Duodenal mucosa (tissue), 2 donors: ENCODE data around the gene WWP2.

Experiments
- H3K27ac ChIP-seq: one replicate; pipeline ENCODE4 v1.7.0; 2013; ENCODE audit warnings: low read depth, low read length
- H3K27me3 ChIP-seq, 2 donors: one replicate each; pipeline ENCODE4 v1.7.0; 2013; ENCODE audit warnings: low read length in 2 of 2, control low read depth in 1 of 2; ENCODE audit not compliant: insufficient read depth in 2 of 2, control insufficient read depth in 1 of 2
- H3K36me3 ChIP-seq, 2 donors: one replicate each; pipeline ENCODE4 v1.7.0; 2013; ENCODE audit warnings: low read length in 2 of 2, control low read depth in 1 of 2; ENCODE audit not compliant: insufficient read depth in 2 of 2, control insufficient read depth in 1 of 2
- H3K4me1 ChIP-seq, 2 donors: one replicate each; pipeline ENCODE4 v1.7.0; 2013; ENCODE audit warnings: low read length in 2 of 2, control low read depth in 1 of 2; ENCODE audit not compliant: insufficient read depth in 2 of 2, control insufficient read depth in 1 of 2
- H3K4me3 ChIP-seq, 2 donors: one replicate each; pipeline ENCODE4 v1.7.0; 2013; ENCODE audit warnings: low read length in 2 of 2, low read depth in 1 of 2
- H3K9ac ChIP-seq, 2 donors: one replicate each; pipeline ENCODE4 v1.7.0; 2013; ENCODE audit warnings: low read length in 2 of 2, low read depth in 1 of 2
- H3K9me3 ChIP-seq, 2 donors: one replicate each; pipeline ENCODE4 v1.7.0; 2013; ENCODE audit warnings: low read length in 2 of 2, control low read depth in 1 of 2; ENCODE audit not compliant: control insufficient read depth in 1 of 2

Gene WWP2

DNA sequence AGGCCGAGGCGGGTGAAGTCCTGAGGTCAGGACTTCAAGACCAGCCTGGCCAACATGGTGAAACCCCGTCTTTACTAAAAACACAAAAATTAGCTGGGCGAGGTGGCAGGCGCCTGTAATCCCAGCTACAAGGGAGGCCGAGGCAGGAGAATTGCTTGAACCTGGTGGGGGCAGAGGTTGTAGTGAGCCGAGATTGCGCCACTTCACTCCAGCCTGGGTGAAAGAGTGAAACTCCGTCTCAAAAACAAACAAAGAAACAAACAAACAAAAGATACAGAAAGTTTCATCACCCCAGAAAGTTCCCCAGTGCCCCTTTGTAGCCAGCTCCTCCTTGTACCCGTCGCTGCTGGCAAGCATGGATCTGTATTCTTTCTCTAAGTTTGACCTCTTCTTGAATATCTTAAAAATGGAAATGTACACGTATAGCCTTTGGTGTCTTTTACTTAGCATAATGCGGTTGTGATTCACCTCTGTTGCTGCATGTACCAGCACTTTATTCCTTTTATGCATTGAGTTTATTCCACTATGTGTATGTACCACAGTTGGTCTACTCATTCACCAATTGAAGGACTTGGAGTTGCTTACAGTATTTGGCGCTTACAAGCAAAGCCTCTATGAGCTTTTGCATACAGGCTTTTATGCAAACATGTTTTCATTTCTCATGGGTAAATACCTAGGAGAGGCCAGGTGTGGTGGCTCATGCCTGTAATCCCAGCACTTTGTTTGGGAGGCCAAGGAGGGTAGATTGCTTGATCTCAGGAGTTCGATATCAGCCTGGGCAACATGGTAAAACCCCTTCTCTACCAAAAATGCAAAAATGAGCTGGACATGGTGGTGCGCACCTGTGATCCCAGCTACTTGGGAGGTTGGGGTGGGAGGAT is 101.5 kb downstream of the WWP2 start:
- Histone ChIP-seq H3K9me3 (no peaks in the 10 kb centered on the region), H3K27ac (no peak overlapping the region), H3K27me3 (no peaks in the 10 kb centered on the region), H3K4me3 (no peak overlapping the region), H3K4me1 (peaks cover 23 to 30% of the 10 kb centered on the region in 2 donors), H3K9ac (no peak overlapping the region), H3K36me3 (peaks cover 4 to 13% of the 10 kb centered on the region in 2 donors)

DNA sequence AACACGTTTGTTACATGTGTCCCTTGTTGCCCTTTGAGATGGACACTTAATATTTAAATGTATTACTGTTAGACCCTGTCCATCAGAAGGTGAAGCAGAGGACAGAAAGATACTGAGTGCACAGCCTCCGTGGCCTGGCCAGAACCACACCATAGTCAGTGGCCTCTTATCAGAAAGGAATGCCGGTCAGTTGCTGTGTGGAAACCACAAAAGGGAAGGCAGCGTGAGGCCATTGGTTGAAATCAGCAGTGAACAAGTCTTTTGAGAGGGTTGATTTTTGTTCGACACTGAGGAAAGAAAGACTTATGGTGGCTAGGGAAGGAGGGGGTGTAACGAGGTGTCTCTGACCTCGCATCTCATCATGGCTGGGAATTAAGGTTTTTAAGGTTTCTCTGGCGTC is 103.6 kb downstream of the WWP2 start:
- Histone ChIP-seq H3K36me3 (peaks cover 4 to 13% of the 10 kb centered on the region in 2 donors), H3K27me3 (no peaks in the 10 kb centered on the region), H3K27ac (no peak overlapping the region), H3K9ac (no peak overlapping the region), H3K4me1 (peaks cover 12 to 16% of the 10 kb centered on the region in 2 donors), H3K4me3 (no peak overlapping the region), H3K9me3 (no peaks in the 10 kb centered on the region)

DNA sequence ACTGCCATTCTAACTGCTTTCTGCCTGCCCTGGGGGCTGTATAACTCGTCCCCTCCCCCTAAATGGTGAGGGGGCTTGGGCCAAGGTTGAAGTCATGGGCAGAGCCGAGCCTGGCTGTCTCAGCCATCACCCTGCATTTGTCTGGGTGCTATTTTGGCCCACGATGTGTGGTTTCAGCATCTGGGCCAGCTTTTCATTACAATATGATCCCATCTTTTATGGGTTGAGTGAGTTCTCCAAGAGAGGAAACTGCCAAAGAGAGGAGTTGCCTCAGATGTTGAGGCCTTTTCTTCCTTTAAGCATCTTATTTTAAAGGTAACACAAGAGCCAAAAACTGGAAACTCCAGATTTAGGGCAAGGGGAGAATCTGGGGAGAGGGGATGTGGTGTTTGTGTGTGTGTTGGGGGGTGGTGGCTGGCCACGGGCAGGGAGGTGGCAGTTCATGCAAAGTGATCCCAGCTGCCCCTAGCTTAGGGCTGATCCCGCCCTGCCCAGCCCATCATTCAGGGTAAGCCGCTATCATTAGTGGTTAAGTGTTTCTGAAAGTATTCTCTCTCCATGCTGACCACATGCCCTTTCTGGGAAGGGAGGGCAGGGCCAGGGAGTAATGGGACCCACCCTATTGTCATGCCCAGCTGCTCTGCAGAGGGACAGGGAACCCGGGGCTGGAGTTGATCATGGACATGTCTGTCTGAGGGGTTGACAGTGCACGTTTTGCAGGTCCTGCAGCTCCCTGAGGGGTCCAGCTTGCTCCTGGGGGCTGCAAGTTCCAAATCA is 105.8 kb downstream of the WWP2 start:
- Histone ChIP-seq H3K27ac (no peak overlapping the region), H3K9me3 (no peaks in the 10 kb centered on the region), H3K9ac (no peak overlapping the region), H3K4me1 (no peaks in the 10 kb centered on the region), H3K36me3 (peaks cover 7 to 31% of the 10 kb centered on the region in 2 donors), H3K27me3 (no peaks in the 10 kb centered on the region), H3K4me3 (no peak overlapping the region)

DNA sequence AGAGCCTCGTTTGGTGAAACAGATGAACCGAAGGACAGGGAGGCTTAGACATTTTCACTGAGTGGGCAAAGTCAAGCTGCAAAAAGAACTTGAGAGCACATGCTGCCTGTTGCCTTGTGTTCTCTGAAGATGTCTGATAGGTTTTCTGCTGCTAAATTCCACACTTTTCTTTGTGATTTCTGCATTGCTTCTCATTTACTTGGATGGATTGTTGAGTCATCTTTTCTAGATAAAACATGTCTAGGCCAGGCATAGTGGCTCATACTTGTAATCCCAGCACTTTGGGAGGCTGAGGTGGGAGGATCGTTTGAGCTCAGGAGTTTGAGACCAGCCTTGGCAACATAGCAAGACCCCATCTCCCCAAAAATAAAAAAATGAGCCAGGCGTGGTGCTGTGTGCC is 108.6 kb downstream of the WWP2 start:
- peaks cover 14 to 56% of the 10 kb centered on the region in 2 donors for H3K36me3 ChIP-seq

DNA sequence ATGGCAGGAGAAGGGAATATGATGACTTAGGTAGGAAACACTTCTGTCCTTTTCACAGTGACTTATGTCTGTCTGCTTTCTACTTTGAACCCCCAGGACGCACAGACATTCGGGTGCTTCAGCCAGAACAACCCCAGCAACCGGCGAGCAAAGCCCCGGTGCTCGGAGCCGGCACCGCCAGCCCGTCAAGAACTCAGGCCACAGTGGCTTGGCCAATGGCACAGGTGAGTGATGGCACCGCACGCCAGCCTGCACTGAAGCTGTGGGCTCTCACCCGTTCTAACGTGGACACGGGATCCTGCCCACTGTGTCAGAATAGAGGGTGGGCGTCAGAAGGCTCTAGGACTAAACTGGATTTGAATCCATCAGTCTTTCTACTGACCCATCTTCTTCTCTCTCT is 109.6 kb downstream of the WWP2 start:
- Histone ChIP-seq H3K9ac (no peak overlapping the region), H3K4me1 (no peaks in the 10 kb centered on the region), H3K4me3 (no peak overlapping the region), H3K9me3 (peaks cover 3 to 6% of the 10 kb centered on the region in 2 donors), H3K36me3 (peaks cover 14 to 61% of the 10 kb centered on the region in 2 donors), H3K27me3 (no peaks in the 10 kb centered on the region), H3K27ac (no peak overlapping the region)

More for the DNA sequence above, 108.6 kb downstream of the WWP2 start:
- H3K9ac ChIP-seq = no peak overlapping the region
- H3K4me3 ChIP-seq = no peak overlapping the region
- H3K9me3 ChIP-seq = no peaks in the 10 kb centered on the region
- no peak overlapping the region for H3K27ac ChIP-seq
- H3K4me1 ChIP-seq = no peaks in the 10 kb centered on the region
- H3K27me3 ChIP-seq = no peaks in the 10 kb centered on the region

DNA sequence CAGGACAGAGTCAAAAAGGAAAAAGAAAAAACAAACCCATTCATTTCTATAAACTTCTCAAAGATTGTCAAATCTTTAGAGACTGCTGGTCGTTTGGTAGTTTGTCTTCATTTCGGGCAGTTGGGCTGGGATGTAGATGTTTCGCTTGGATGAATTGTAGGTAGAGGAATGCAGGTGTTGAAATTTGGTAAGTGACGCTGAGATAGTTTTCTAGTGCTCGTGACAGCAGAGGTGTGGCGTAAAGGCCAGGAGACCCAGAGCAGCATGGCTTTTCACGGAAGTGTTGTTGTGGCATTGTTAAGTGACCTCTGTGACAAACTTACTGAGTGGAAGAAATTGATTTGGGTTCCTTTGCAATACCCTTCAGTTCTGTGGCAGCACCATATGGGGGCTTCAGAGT is 110.8 kb downstream of the WWP2 start:
- Histone ChIP-seq H3K4me1 (no peaks in the 10 kb centered on the region), H3K27me3 (no peaks in the 10 kb centered on the region), H3K4me3 (no peak overlapping the region), H3K36me3 (peaks cover 15 to 61% of the 10 kb centered on the region in 2 donors), H3K9me3 (peaks cover 3 to 10% of the 10 kb centered on the region in 2 donors), H3K27ac (no peak overlapping the region), H3K9ac (no peak overlapping the region)

DNA sequence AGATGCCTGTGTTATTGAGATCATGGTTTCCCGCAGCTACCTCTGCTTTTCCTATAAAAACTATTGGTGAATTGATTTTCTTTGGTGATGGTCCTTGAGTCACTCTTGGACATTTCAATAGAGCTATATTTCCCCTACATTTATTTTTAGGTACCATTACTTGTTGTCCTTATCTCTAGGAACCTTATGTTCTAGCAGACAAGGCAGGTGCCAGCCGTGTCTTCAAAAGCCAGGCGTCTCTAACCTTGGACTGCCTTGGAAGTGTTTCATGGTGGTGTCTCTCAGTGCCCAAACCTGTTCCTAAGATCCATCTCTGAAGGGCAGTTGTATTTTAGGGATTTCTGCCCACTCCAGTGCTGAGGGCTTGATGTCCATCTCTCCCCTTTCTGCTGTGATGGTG is 111.7 kb downstream of the WWP2 start:
- Histone ChIP-seq H3K4me3 (no peak overlapping the region), H3K27ac (no peak overlapping the region), H3K9ac (no peak overlapping the region), H3K27me3 (no peaks in the 10 kb centered on the region), H3K4me1 (no peaks in the 10 kb centered on the region), H3K9me3 (peaks cover 3 to 10% of the 10 kb centered on the region in 2 donors), H3K36me3 (peaks cover 15 to 64% of the 10 kb centered on the region in 2 donors)

DNA sequence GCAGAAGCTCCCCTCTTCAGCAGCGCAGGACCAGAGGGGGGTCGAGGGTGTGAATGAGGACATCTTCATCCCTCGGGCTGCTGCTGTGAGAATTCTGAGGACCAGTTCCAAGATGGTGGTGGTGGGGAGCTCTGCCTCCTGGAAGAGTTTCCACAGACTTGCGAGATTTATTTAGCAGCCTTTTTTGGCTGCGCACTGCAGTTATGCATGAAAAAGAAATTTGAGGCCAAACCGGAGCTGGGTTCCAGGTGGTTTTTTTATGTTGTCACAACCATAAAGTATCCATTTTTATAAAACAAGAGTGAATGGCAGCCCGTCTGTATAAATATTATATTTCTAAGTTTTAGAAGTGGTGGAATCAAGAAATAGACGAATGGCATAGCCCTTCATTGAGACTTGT is 112.1 kb downstream of the WWP2 start:
- Histone ChIP-seq H3K4me1 (no peaks in the 10 kb centered on the region), H3K27ac (no peak overlapping the region), H3K9ac (no peak overlapping the region), H3K36me3 (peaks cover 17 to 64% of the 10 kb centered on the region in 2 donors), H3K27me3 (no peaks in the 10 kb centered on the region), H3K9me3 (peaks cover 3 to 10% of the 10 kb centered on the region in 2 donors), H3K4me3 (no peak overlapping the region)

DNA sequence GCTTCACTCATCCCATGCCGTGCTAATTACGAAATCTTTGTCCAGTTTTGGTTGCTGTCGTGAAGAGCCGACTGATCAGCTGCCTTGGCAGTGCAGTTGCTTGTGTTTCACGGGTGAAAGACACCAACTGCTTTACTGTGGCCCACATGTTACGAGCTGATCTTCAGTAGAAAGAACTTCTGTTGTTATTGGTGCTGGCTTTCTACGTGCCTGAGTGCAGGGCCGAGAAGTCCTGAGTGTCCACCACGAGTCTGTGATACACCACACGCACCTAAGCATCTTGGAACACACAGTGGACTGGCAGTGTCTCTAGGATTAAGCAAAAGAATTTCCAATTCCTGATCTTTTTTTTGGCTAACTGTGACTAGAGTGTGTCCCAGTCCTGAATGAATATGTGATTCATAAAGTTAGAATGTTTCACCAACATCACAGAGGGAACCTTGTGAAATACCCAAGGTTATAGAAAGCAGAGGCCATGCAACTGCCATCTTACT is 118.6 kb downstream of the WWP2 start:
- Histone ChIP-seq H3K4me1 (no peaks in the 10 kb centered on the region), H3K9me3 (peaks cover 3 to 10% of the 10 kb centered on the region in 2 donors), H3K4me3 (no peak overlapping the region), H3K27me3 (no peaks in the 10 kb centered on the region), H3K9ac (no peak overlapping the region), H3K27ac (no peak overlapping the region), H3K36me3 (peaks cover 17 to 30% of the 10 kb centered on the region in 2 donors)

DNA sequence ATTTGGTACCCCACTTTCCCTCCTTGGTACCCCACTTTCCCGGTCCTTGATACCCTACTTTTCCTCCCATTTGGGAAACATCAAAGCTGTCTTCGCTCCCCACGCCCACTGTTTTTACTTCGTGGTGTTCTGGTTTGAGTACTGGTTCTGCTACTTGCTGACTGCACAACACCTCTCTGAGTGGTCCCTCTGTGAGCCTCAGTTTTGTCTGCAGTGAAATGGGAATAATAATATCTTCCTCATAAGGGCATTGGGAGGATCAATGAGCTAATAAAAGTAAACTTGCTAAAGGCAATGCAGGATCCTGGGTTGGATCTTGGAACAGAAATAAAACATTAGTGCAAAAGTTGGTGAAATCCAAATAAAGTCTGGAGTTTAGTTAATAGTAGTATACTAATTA is 119.0 kb downstream of the WWP2 start:
- Histone ChIP-seq H3K9ac (no peak overlapping the region), H3K36me3 (peaks cover 17 to 30% of the 10 kb centered on the region in 2 donors), H3K4me1 (no peaks in the 10 kb centered on the region)

More for the DNA sequence above, 119.0 kb downstream of the WWP2 start:
- Histone ChIP-seq H3K9me3 (peaks cover 3 to 10% of the 10 kb centered on the region in 2 donors), H3K27me3 (no peaks in the 10 kb centered on the region), H3K27ac (no peak overlapping the region), H3K4me3 (no peak overlapping the region)
